GM12878 (cell line): ENCODE measurements around the gene LRRC39. TPM values are rescaled to one million over a fixed set of nuclear protein-coding genes. Genes with fewer than 3 reads are reported as not detected.

Experiments used
- BCLAF1 ChIP-seq: fragments of 450-650 bp; IDR thresholded peaks from 2 replicates; pipeline ENCODE4 v1.6.1; 2017; ENCODE audit warnings: antibody characterized with exemption, mild to moderate bottlenecking, moderate library complexity
- ELK1 ChIP-seq: IDR thresholded peaks from 2 replicates; pipeline ENCODE4 v1.6.1; 2012; ENCODE audit warnings: low read depth, low read length, improper control_type of control experiment
- ZNF687 ChIP-seq: fragments of 450-650 bp; IDR thresholded peaks from 2 replicates; pipeline ENCODE4 v1.6.1; 2017; ENCODE audit warnings: mild to moderate bottlenecking, moderate library complexity
- polyA plus RNA-seq, 11 experiments: library from polyadenylated mRNA; depleted of rRNA in 4 of 11; unstranded in 6 of 11; stranded (reverse) in 5 of 11; fragments of >200 nt; fragmentation: Nextera tagmentation in 4 of 11; fragmentation: Illumina TruSeq in 1 of 11; extraction: Ambion mirVana in 4 of 11; extraction: Trizol in 1 of 11; gene quantifications; 1 replicate in 1 of 11; 2 replicates in 10 of 11; pipeline versions ENCODE4 v1.2.1 to v1.2.3, GENCODE V29; 2011 to 2016; ENCODE audit warnings: inconsistent platforms in 2 of 11, missing spikeins in 2 of 11, low read depth in 1 of 11
- total RNA-seq, 4 experiments: library from RNA; depleted of rRNA in 3 of 4; stranded (reverse); fragments of >200 nt in 3 of 4; fragmentation: Illumina TruSeq in 1 of 4; extraction: Trizol in 1 of 4; gene quantifications; 2 replicates each; pipeline versions ENCODE4 v1.2.1 to v1.2.3, GENCODE V29; 2013 to 2021

LRRC39 gene
- total and polyA plus RNA-seq, 10 of the 15 experiments (the other 5 are each of a cell fraction or from before 2014, with no cell fraction given): 0.23 to 1.1 (median 0.56) TPM

- TF ChIP-seq BCLAF1: no peak
- no peak for TF ChIP-seq ZNF687
- no peak for TF ChIP-seq ELK1
These were observed 50.8 kb downstream of the LRRC39 start (continued) for GRCh38 chr1:100127226-100127625.
